GM19452 (cell line): Measurements from ENCODE around the gene ELOA.
A peak's percentile ranks its signal among the peaks of the same experiment; 100 is the strongest.
"Not testable (repeated sequence)": the region's sequence is repeated elsewhere in the genome, so short reads cannot be mapped to it uniquely, and the experiment has no call there.

Experiments
- ATAC-seq: cut with Tn5 transposase; IDR thresholded peaks from one replicate; pipeline ENCODE4 v1.9.1; 2021; ENCODE audit not compliant: unreplicated experiment

ELOA gene

GRCh38 chr1:23800400-23801337 is 57.4 kb downstream of the ELOA start, which contains the start of gene GALE:
TSS of gene GALE (minus strand) at chr1:23800754. CDS start at chr1:23799007, 1,747 bp downstream.
- ATAC-seq: peak; percentile 75

- no peak for ATAC-seq
These were observed 58.1 kb downstream of the ELOA start for GRCh38 chr1:23801338-23801748.

GRCh38 chr1:23801876-23802275 is 58.6 kb downstream of the ELOA start:
- ATAC-seq: no peak

GRCh38 chr1:23802809-23803342 is 59.6 kb downstream of the ELOA start:
- not testable (repeated sequence) for ATAC-seq

- no peak for ATAC-seq
These were observed 60.4 kb downstream of the ELOA start for GRCh38 chr1:23803674-23804073.

- no peak for ATAC-seq
These were observed 61.0 kb downstream of the ELOA start for GRCh38 chr1:23804183-23804835.

GRCh38 chr1:23805025-23805424 is 61.8 kb downstream of the ELOA start:
- ATAC-seq: no peak

GRCh38 chr1:23806280-23806679 is 63.0 kb downstream of the ELOA start:
- no peak for ATAC-seq

- no peak for ATAC-seq
These were observed 64.2 kb downstream of the ELOA start for GRCh38 chr1:23807453-23807852.

- no peak for ATAC-seq
These were observed 66.5 kb downstream of the ELOA start for GRCh38 chr1:23809751-23810171.

- ATAC-seq: peak; percentile 68
These were observed 67.7 kb downstream of the ELOA start for GRCh38 chr1:23810818-23811540.
